Measurements from ENCODE around the gene ATG16L2.

DNA sequence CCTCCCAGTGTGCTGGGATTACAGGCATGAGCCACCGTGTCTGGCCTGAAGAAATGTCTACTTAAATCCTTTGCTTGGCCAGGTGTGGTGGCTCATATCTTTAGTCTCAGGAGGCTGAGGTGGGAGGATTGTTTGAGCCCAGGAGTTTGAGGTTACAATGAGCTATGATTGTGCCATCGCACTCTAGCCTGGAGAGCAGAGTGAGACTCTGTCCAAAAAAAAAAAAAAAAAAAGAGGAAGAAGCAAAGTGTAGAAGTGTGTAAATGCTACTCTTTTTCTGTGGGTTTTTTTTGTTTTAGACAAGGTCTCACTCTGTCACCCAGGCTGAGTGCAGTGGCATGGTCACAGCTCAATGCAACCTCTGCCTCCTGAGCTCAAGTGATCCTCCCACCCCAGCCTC, 6.4 kb upstream of the ATG16L2 start:
- TF ChIP-seq POLR2AphosphoS5 (IDR thresholded peaks at IDR 0.05; ENCODE audit: insufficient read depth, low read depth, low read length) (no peak), EZH2 (IDR thresholded peaks at IDR 0.05; ENCODE audit: borderline replicate concordance, low read depth, low read length, severe bottlenecking) (no peak), POLR2A (IDR thresholded peaks at IDR 0.05; ENCODE audit: low read depth, low read length) (no peak), JUN (IDR thresholded peaks at IDR 0.05; ENCODE audit: borderline replicate concordance, insufficient read depth, insufficient read length, low read depth) (no peak)
- TF ChIP-seq, protein P1, sequence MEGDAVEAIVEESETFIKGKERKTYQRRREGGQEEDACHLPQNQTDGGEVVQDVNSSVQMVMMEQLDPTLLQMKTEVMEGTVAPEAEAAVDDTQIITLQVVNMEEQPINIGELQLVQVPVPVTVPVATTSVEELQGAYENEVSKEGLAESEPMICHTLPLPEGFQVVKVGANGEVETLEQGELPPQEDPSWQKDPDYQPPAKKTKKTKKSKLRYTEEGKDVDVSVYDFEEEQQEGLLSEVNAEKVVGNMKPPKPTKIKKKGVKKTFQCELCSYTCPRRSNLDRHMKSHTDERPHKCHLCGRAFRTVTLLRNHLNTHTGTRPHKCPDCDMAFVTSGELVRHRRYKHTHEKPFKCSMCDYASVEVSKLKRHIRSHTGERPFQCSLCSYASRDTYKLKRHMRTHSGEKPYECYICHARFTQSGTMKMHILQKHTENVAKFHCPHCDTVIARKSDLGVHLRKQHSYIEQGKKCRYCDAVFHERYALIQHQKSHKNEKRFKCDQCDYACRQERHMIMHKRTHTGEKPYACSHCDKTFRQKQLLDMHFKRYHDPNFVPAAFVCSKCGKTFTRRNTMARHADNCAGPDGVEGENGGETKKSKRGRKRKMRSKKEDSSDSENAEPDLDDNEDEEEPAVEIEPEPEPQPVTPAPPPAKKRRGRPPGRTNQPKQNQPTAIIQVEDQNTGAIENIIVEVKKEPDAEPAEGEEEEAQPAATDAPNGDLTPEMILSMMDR (IDR thresholded peaks at IDR 0.05; ENCODE audit: extremely low read depth in 1 of 2, insufficient read depth in 1 of 2, low read depth in 1 of 2, low read length in 2 of 2): no peak
- TF ChIP-seq, protein P2, sequence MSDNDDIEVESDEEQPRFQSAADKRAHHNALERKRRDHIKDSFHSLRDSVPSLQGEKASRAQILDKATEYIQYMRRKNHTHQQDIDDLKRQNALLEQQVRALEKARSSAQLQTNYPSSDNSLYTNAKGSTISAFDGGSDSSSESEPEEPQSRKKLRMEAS (IDR thresholded peaks at IDR 0.05; ENCODE audit: insufficient read depth, insufficient read length): no peak

Measured in endothelial cell of umbilical vein (primary cell).